GM19463 (cell line): ENCODE results near the gene PPP1R13B.

Experiments used
- ATAC-seq: cut with Tn5 transposase; IDR thresholded peaks from one replicate; pipeline ENCODE4 v1.9.1; 2021; ENCODE audit warnings: mild to moderate bottlenecking, moderate library complexity; ENCODE audit not compliant: unreplicated experiment

PPP1R13B gene

DNA sequence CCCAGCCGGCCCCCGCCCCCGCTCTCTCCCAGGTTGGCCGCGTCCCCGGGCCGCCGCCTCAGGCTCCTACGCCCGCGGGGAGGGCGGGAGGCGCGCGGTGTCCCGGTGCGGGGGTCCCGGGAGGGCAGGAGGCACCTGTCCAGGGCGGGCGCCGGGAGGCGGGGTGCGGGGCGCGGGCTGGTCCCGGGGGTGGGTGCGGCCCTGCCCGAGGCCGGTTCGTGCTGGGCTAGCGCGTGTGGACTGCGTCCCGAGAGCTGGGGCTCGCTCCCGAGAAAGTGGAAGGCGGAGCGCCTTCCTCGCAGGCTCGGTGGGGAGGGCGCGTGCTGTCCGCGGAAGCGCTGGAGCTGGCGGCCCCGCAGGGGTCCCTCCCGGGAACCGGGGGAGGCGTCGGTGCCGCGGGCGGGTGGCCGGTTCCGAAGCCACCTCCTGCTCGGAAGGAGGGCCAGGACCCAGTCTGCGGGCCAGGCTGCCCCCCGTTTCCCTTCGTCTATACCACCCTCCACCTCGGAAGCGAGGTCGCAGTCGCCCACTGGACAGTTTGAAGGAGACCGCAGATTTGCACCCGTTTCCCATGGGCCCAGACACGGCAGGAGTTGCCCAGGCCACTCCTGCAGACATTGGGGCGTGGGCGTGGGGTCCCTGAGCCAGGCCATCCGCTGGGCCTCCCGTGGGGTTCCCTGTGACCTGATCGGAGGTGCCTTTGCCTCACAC lies 131.1 kb downstream of the PPP1R13B start:
- ATAC-seq, result peak; percentile 1

DNA sequence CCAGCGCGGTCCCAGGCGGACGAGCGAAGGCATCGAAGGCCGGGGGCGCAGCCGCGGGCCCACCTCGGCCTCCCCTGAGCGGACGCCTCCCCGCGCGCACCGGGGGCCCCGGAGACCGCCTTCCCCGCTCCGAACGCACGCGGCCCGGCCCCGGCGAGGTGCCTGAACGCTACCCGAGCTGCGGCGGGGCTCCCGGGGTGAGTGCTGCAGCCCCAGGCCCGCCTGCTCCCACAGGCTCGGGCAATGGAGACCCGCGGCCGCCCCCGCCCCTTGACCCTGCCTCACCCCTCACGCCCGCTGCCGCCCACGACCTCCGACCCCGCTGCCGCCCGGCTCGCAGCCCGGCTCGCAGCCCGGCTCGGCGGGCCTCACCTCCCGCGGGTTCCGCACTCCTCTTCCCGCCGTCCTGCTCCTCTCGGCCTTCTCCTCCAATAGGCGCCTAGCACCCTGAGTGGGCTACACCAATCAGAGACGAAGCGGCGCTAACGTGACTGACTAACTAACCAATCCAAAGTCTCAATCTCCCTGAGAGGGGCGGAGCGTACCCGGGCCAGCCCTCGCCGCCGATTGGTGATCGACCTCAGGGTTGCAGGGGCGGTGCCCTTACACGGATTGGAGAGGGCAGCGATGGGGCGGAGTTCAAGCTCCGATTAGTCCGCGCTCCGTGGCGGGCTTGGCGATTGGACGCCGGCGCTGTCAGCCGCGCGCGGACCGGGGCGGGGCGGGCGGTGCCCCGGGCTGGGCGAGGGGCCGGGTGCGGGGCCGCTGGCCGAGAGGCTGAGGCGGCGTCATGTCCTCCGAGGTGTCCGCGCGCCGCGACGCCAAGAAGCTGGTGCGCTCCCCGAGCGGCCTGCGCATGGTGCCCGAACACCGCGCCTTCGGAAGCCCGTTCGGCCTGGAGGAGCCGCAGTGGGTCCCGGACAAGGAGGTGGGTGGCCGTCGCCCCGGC lies 132.0 kb downstream of the PPP1R13B start, which contains the start of the genes XRCC3 and ZFYVE21:
TSS of gene XRCC3 (minus strand) at position 400 of the 949 bp plus-strand sequence. CDS start 4,364 bp downstream, outside the sequence.
TSS of gene ZFYVE21 (plus strand) at position 759 of the 949 bp plus-strand sequence. CDS start at position 791, 32 bp downstream.
- ATAC-seq, result peak; percentile 96

DNA sequence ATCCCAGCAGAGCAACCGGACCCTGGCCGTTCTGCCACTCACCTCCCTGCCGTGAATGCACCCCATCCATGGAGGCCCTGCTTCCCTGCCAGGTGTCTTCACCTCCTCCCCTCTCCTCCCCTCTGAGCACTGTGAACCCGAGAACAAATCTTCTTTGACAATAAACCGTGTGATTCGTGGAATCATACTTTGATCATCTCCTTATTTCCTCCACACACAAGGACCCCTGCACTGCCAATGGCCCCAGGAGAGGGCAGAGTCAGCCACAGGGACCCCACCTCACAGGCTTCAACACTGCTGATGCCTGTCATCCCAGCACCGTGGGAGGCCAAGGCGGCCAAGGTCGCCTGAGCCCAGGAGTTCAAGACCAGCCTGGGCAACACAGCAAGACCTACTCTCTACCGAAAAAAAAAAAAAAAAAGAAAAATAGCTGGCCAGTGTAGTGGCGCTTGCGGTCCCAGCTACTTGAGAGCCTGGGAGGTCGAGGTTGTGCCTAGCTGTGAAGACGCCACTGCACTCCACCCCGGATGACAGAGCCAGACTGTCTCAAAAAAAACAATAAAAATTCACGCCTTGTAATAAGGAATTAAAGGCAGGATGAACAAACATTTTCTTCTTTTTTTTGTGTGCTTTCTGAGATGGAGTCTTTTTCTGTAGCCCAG lies 133.2 kb downstream of the PPP1R13B start:
- no peak for ATAC-seq

DNA sequence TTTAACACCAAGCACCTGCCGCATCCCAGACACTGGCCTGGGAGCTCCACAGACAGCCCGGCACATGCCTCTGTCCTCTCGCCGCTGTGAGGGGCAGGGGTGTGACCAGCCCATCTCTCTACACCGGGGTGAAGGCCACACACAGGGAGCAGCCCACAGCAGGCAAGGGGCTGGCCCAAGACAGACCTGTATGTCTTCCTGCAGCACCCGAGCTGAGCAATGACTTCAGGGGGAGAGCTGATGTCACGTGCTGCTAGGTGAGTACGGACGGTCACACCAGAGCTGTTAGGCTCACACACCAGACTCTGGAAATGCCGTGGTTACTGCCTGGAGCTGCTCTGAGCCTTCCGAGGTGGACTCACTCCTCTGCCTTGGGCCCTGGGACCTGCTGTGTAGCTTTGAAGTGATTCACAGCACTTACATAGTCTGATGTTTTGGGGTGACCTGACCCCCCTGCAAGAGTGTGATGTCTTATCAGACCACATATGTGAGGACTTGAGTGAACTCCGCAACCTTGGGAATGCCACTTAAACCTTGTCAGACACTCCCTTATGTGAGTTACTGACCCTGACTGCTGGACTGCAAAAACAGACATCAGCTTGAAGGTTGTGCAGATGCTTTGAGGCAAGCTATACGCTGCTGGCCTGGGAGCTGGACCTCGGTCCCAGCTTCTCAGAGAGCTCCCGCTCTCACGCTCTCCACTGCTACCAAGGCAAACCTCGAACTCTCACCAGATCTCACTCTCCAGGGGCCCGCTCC lies 133.9 kb downstream of the PPP1R13B start:
- no peak for ATAC-seq

DNA sequence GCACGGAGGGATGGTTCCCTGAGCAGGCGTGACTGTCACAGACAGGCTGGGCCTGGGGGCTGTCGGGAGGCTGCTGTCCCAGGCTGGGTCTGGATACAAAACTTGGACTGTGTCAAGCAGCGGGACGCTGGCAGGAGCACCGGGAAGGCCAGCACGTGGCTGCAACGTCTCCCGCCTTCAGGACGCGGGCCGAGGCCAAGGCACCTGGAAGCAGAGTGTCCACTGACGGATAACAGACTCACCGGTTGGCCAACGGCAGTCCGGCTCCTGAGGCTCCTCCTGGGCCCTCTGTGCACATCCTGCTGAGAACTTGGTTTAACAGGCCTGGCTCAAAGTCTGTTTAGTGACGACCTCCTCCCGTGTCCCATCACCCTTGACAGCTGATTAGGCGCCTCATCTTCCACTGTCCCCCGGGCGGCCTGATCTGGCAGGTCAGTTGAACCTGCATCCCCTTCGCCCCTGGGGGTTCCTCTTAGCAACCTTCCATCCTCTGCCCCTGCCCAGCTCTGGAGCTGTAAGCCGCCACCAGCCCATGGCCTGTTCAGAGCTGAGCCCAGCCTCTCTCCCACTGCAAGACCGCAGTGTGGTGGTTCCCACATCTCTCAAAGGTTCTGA lies 134.6 kb downstream of the PPP1R13B start:
- ATAC-seq, result no peak

DNA sequence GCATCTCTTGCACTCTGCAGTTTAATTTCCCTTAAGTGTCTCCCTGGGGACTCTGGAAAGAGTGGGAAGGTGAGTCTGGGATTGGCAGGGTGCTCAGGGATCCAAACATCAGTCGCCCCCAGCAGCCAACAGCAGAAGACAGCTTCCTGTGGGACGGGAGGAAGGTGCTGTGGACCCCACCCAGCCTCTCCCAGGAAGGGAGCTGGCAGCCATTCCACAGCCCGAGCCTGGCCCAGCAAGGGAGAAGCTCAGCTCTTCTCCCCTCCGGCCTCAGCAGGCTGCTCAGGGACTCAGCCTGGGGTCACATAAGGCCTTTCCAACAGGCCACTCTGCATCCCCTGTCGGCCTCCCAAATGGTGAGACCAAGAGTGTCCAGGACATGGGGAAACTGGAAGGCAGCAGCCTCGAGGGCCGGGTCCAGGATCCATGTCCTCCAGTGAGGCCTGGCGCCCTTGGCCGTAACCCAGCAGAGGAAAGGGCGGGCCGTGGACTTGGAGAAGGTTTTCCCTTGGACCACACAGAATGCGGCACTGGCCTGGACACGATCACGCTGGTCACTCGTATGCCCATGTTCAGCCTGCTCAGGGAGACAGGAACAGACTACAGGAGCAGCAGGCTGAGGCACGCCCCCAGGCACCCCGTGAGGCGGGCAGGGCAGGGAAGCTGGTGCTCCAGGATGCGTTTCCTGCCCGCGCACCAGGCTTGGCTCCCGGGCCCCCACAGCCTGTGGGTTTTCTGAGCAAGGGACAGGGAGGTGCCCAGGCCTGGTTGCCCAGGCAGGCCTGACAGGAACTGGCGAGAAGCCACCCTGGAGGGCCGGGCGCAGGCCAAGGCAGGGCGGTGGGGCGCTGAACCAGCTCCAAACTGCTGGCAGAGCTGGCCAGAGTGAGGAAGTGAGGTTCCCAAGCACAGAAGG lies 135.6 kb downstream of the PPP1R13B start:
- ATAC-seq, result no peak

DNA sequence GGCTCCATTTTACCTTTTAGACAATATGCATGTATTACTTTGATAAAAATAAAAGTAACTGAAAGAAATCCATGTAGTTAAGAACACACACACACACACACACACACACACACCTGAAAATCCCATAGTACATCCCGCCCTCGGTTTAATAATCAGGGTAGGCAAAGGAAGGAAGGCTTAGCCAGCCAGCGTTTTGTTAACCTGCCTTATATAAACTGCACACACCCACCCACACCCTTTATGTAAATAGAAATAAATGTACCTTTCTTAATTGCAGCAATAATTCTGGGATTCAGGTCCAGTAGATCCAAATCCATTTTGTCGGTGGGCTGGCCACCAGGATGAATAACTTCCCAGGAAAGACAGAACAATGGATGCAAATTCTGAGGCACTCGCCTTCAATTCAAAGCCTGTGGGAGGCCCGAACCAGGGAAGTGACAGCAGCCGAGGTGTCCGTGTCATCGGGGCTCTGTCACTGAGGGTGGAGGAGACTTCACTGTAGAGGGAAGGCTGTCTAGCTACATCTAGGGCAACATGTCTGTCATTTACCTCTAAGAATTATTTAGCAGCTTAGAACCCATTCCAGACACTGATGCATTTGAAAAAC lies 136.5 kb downstream of the PPP1R13B start:
- ATAC-seq, result no peak

DNA sequence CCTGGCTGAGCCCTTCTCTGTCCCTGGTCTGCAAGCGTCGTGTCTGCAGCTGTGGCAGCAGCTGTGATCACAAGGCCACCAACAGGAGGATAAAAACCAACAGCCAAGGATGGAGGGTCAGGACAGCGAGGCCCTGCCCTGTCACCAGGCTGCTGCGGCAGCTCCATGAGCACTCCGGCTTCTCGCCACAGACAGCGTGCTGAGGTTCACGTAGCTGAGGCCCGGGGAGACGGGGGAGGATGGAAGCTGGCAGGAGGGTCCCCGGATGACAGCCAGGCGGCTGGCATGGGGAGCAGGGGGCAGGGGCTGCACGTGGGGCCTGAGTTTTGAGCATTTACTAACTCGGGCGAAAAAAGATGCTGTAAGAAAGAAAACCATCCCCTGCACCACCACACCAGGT lies 137.6 kb downstream of the PPP1R13B start:
- ATAC-seq, result no peak

DNA sequence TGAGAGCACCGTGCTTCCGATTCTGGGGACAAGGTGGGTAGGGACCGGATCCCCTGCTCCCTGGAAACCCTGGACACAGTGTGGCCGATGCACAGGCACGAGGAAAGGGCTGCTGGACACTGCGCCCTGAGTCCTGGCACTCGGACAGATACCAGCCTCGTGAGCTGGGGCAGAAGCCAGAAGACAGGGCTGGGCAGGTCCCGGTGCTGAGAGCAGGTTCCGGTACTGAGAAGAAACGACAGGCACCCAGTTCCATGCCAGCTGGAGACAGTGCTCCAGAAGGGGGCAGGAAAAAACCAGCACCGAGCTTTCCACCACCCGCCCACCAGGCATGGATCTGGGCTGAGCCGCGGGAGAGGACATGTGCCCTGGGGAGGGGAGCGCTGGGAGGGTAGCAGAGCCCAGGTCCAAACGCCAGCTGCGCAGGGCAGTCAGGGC lies 138.6 kb downstream of the PPP1R13B start:
- no peak for ATAC-seq

DNA sequence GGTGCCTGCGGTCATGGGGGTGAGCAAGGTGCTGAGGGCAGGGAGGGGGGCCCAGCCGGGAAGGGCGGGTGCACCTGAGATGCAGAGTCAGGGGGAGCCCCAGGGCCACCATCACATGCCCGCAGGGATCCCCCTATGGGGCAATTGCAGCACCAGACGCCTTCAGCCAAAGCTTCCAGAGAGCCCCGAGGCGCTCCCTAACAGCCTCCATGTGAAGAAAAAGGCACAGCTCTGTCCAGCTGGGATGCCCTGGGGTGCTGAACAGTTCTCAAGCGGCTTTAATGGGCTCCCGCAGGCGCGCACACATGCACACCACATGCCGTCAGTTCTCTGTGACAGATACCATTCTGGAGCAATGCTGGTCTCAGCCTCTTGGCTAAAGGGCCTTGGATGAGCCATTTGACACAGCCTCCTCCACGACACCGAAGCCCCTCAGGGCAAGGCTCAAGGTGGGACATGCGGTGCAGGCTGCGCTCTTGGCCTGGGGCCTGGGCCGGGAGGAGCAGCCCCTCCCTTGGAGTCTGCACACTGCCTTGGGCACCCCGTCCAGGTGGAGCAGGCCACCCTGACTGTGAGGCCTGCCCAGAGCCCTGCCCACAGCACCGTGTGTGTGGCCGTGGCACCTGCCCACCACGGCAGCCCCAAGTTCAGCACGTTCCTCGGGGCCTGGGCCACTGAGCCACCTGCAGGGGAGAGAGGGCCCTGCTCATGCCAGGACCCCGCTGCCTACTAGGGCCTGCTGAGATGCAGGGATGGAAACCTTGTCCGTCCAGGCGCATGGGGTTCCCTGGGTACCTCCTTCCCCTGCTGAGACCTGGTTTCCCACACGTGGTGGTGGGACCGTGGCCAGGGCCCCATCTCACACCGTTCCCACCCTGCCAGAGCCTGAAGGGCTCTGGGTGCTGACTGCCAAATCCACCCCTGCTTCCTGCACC lies 139.8 kb downstream of the PPP1R13B start:
- ATAC-seq, result no peak

DNA sequence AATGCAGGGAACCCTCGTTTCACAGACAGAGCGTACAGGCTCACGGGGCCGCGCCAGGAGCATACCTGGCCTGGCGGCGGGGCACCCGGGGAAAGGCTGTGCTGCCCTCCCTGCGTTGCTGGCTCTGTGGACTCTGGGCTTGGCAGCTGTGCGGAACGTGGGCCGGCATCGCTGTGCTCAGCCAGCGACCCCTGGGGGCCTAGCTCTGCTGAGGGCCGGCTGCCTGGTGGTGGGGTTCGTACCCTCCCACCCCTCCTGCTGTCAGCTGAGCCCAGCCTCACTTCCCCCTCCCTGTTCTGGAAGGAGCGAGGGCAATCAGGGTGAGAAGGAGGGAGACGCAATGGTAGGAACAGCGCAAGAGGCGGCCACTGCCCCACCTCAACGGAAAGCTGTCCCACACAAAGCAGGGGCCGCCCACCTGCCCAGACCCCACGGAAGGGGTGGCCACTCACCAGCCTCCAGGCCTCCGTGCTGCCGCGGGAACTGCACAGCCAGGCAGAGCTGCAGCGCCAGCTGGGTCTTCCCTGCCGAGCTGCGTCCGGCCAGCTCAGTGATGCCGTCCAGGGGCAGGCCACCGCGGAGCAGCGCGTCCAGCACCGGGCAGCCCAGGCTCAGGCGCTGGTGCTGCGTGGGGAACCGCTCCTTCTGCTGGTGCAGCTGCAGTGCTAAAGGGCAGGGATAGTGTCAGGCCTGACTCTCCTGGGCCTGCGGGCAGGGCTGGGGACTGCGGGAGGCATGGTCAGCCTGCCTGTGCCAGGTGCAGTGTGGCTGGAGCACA lies 140.6 kb downstream of the PPP1R13B start:
- ATAC-seq, result no peak

DNA sequence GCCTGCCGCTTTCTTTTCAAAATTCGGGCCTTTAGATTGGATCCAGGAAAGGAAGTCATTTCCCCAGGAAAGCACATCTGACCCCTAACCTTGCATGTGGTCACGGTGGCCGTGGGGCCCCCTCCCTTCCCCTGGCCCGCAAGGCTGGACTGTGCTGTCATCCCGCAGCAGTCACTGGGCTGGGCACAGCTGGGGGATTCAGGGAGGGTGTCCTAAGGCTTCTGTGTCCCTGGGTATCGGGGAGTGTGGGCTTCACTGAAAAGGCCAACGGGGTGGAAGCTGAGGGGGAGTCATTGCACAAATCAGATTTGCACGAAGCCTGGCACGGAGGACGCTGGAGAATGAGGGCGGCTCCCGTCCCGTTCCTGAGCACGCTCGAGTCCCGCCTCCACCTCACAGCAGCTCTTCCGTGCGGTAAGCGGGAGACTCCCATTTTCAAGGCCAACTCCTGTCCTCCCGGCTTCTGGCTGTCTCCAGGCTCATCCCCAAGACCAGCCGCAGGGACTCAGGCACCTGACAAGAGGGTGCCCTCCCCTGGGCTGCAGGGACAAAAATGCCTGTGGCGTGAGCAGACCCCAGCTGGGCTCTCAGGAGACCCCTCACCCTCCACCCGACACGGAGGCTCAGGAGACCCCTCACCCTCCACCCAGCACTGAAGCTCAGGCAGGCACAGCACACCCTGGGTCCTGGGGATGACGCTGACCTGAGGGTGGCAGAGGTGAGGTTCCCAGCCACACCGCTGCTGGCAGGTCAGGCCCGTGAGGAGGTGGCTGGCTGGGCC lies 141.7 kb downstream of the PPP1R13B start:
- ATAC-seq, result no peak

DNA sequence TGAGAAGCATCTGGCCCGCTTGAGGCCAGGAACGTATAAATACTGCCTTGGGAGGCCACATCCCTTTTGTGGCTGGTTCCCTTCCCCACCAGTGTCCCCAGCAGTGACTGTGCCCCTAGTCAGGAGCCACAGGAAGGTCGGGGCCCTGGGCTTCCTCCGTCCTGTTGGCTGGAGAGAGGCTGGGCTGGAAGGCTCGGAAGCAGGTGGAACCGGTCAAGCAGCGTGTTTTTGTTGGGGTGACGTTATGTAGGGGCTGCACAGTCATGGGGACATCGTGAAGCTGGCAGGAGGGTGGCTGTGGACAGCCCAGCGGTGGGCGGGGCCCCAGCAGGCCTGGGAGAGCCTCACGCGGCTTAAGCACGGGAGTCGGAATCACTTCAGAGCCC lies 142.3 kb downstream of the PPP1R13B start:
- ATAC-seq, result no peak

DNA sequence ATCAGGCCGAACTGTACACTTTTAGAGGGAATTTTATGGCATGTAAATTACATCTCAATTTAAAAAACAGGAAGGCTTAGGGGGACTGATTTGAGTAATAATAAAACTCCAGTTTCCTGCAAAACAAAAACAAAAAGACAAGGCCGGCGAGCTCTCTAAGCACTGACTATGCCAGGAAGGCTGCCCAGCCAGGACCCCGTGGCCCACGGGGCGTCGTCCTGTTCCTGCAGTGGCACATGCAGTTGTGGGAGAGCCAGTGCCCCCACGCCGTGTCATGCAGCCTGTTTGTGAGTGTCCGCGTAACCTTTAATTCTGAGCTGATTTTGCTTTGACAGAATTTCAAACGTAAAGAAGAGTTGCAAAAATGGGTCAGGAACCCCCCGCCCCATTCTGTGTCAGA lies 142.7 kb downstream of the PPP1R13B start:
- ATAC-seq, result no peak

DNA sequence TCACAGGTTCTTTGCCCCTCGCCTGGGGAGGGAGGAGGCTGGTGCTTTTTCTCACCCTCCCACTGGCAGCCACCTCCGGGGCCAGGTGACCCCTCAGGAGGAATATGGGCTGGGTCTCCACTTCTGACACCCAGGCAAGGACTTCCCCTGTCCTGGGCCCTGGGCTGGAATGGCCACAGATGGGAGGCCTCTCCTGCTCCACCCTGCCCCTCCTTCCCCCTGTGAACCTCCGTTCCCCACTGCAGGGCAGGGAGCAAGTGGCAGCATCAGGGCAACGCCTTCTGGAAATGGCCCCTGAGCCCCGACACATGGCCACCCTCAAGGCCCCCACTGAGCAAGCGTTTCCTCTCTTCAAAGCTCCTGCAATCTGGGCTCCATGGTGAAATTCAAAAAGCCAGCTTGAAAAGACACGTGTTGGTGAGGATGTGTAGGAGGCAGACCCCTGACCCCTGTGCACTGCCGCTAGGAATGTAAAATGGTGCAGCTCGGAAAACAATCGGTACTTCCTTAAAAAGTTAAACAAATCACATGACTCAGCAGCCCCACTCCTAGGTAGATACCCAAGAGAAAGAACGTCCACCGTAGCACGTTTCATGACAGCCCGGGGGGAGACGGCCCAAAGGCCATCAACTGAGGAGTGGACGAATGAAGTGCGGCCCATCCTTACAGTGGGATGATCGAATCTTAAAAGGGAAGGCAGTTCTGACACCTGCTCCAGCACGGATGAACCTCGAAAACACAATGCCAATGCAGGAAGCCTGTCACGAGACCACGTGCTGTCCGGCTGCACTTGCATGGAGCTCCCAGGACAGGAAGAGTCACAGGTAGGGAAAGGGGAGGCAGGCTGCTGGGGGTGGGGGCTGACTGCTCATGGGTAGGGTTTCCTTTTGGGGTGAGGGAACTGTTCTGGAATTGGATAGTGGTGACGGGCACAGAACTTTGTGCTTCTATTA lies 143.7 kb downstream of the PPP1R13B start:
- ATAC-seq, result no peak
